ENCODE data around the gene ERGIC3. TPM values are rescaled to one million over a fixed set of nuclear protein-coding genes. Genes with fewer than 3 reads are reported as not detected.

The ERGIC3 gene
- total and polyA plus RNA-seq, 2 of the 13 experiments (the other 11 are each of a cell fraction or from before 2014, with no cell fraction given): 407 to 670 TPM

DNA sequence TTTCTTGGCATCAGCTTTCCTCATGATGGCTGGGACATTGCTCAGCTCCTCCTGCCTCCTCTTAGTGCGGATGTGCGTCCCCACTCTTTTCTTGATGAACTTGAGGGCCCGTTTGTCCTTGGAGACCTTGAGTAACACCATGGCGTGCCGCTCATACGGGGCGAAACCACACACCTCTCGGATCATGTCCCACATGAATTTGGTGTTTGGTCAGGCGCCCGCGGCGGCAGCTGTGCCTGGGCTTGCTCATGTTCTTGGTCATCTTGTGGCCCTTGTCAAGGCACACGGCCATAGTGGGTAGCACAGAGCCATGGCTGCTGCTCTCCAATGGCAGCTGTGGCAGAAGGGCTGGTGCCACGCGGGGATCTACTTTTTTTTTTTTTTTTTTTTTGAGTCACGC lies 2.6 kb downstream of the ERGIC3 start:
- no peak for ATAC-seq
- H3K4me2 ChIP-seq (ENCODE audit: low read depth, low read length): no peak overlapping the region
- H3K79me2 ChIP-seq (ENCODE audit: insufficient read depth, low read length): peaks cover 11% of the 10 kb centered on the region
- no peak overlapping the region for H3K9ac ChIP-seq (ENCODE audit: insufficient read depth, low read depth, low read length)
- ChIA-PET POLR2A (interaction anchor here (1.4 kb wide), 1 partner anchor 71 kb away, joined by 3 read pairs; the partner anchor contains the start of gene SPAG4), CTCF (ENCODE audit: low intra/inter-chr PET ratio, low total read pairs) (no interaction called here)
- no peaks in the 10 kb centered on the region for H3K9me3 ChIP-seq (ENCODE audit: low read length)
- FAIRE-seq: no peak
- no peak for TF ChIP-seq ATF6 (CRISPR knock-in tag; conservative IDR thresholded peaks at IDR 0.05)
- TF ChIP-seq, protein P1, sequence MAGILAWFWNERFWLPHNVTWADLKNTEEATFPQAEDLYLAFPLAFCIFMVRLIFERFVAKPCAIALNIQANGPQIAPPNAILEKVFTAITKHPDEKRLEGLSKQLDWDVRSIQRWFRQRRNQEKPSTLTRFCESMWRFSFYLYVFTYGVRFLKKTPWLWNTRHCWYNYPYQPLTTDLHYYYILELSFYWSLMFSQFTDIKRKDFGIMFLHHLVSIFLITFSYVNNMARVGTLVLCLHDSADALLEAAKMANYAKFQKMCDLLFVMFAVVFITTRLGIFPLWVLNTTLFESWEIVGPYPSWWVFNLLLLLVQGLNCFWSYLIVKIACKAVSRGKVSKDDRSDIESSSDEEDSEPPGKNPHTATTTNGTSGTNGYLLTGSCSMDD (CRISPR knock-in tag; IDR thresholded peaks at IDR 0.05): no peak
- TF ChIP-seq FOSL2 (CRISPR knock-in tag; IDR thresholded peaks at IDR 0.05): no peak
- TF ChIP-seq ONECUT2 (CRISPR knock-in tag; IDR thresholded peaks at IDR 0.05): no peak
- no peak for TF ChIP-seq EZH2 (conservative IDR thresholded peaks at IDR 0.05; ENCODE audit: low read depth, low read length)
- TF ChIP-seq AGO2 (optimal IDR thresholded peaks at IDR 0.05; ENCODE audit: low read depth, low read length): peak; percentile 36
- no peak for TF ChIP-seq NR2F1 (CRISPR knock-in tag; IDR thresholded peaks at IDR 0.05)
- in situ Hi-C loops (cut with HindIII; ENCODE audit: extremely low pct_ligation_motif_present, low pct_unique_long_range_greater_than_20kb): no loop called here
- DNase-seq (ENCODE audit: low spot score): no peak
- no peaks in the 10 kb centered on the region for H4K20me1 ChIP-seq (ENCODE audit: insufficient read depth, low read length)
- intact Hi-C loops (cut with micrococcal nuclease; ENCODE audit: unreplicated experiment): loop anchor here (5.0 kb wide), 2 partner anchors 73 to 77 kb away; partner anchors contain the start of gene SPAG4
- no peak overlapping the region for H3K27ac ChIP-seq (ENCODE audit: extremely low read length, insufficient read depth, low read length)
- no TSS peak for BruUV-seq (replicated peaks)
- no peak overlapping the region for H2AFZ ChIP-seq (ENCODE audit: low read length)
- no peak overlapping the region for H3K4me3 ChIP-seq (replicated peaks in 1 of 3; ENCODE audit: insufficient read depth in 1 of 3, low read depth in 2 of 3, low read length in 3 of 3)
- H3K27me3 ChIP-seq (ENCODE audit: control insufficient read depth in 1 of 2, insufficient read depth in 2 of 2, low read length in 2 of 2): no peaks in the 10 kb centered on the region
- H3K36me3 ChIP-seq (replicated peaks in 1 of 2; ENCODE audit: control insufficient read depth in 1 of 2, insufficient read depth in 2 of 2, low read length in 2 of 2): peaks cover 23 to 39% of the 10 kb centered on the region in 2 experiments
- H3K4me1 ChIP-seq (ENCODE audit: insufficient read depth, low read length): peaks cover 29% of the 10 kb centered on the region
- 95% methylated on average over 16 of the region's 16 CpGs for WGBS (ENCODE audit: low lambda C conversion rate)
